GM19397 (cell line): ENCODE results near the gene MCCC2.
"Not testable (repeated sequence)": the region's sequence is repeated elsewhere in the genome, so short reads cannot be mapped to it uniquely, and the experiment has no call there.

Source experiments
- ATAC-seq: cut with Tn5 transposase; IDR thresholded peaks from one replicate; pipeline ENCODE4 v1.9.1; 2021; ENCODE audit warnings: mild to moderate bottlenecking, moderate library complexity; ENCODE audit not compliant: unreplicated experiment

MCCC2 gene

GRCh38 chr5:71586941-71587765 lies at the start of gene MCCC2:
MCCC2 (plus strand) TSS chr5:71587340; CDS start chr5:71587426, 86 bp downstream.
- ATAC-seq: peak; percentile 99

- ATAC-seq: no peak
Observed at GRCh38 chr5:71537687-71538086, 49.5 kb upstream of the MCCC2 start.

GRCh38 chr5:71550885-71551284 lies 36.3 kb upstream of the MCCC2 start:
- ATAC-seq: not testable (repeated sequence)

- not testable (repeated sequence) for ATAC-seq
Observed at GRCh38 chr5:71551582-71551981, 35.6 kb upstream of the MCCC2 start.

- not testable (repeated sequence) for ATAC-seq
Observed at GRCh38 chr5:71552026-71552749, 35.0 kb upstream of the MCCC2 start.

- no peak for ATAC-seq
Observed at GRCh38 chr5:71563161-71563560, 24.0 kb upstream of the MCCC2 start.

- no peak for ATAC-seq
Observed at GRCh38 chr5:71564895-71565294, 22.2 kb upstream of the MCCC2 start.

GRCh38 chr5:71569748-71570509 lies 17.2 kb upstream of the MCCC2 start:
- no peak for ATAC-seq

GRCh38 chr5:71571811-71572210 lies 15.3 kb upstream of the MCCC2 start:
- not testable (repeated sequence) for ATAC-seq

- no peak for ATAC-seq
Observed at GRCh38 chr5:71573591-71573990, 13.5 kb upstream of the MCCC2 start.

- not testable (repeated sequence) for ATAC-seq
Observed at GRCh38 chr5:71575588-71575987, 11.6 kb upstream of the MCCC2 start.

GRCh38 chr5:71576241-71576640 lies 10.9 kb upstream of the MCCC2 start:
- no peak for ATAC-seq

GRCh38 chr5:71577839-71578238 lies 9.3 kb upstream of the MCCC2 start:
- ATAC-seq: not testable (repeated sequence)

GRCh38 chr5:71582945-71583584 lies 4.1 kb upstream of the MCCC2 start:
- ATAC-seq: no peak

- ATAC-seq: peak; percentile 4
Observed at GRCh38 chr5:71586052-71586940, 844 bp upstream of the MCCC2 start.

GRCh38 chr5:71587766-71588532 lies 809 bp downstream of the MCCC2 start:
- peak; percentile 1 for ATAC-seq

- no peak for ATAC-seq
Observed at GRCh38 chr5:71588533-71588885, 1.4 kb downstream of the MCCC2 start.

- ATAC-seq: no peak
Observed at GRCh38 chr5:71589903-71590302, 2.8 kb downstream of the MCCC2 start.

- no peak for ATAC-seq
Observed at GRCh38 chr5:71591100-71591499, 4.0 kb downstream of the MCCC2 start.
